Neural crest cell (in vitro differentiated cells): Measurements from ENCODE around the gene AKAP6. TPM values are rescaled to one million over a fixed set of nuclear protein-coding genes. Genes with fewer than 3 reads are reported as not detected.

Experiments used
- DNase-seq: peaks from one replicate; pipeline ENCODE4 v3.0.0; 2021; ENCODE audit warnings: low read depth, mixed read lengths, low spot score
- H3K27ac Mint-ChIP-seq: one replicate; pipeline ENCODE4 v1.8.0; 2021; ENCODE audit warnings: mild to moderate bottlenecking, mixed read lengths; ENCODE audit not compliant: unreplicated experiment
- H3K27me3 Mint-ChIP-seq: 2 replicates; pipeline ENCODE4 v1.8.0; 2021; ENCODE audit warnings: low read depth, mild to moderate bottlenecking, mixed read lengths
- H3K36me3 Mint-ChIP-seq: 2 replicates; pipeline ENCODE4 v1.8.0; 2021; ENCODE audit warnings: low read depth, mild to moderate bottlenecking, mixed read lengths
- H3K4me1 Mint-ChIP-seq: 2 replicates; pipeline ENCODE4 v1.8.0; 2021; ENCODE audit warnings: mixed read lengths
- H3K4me3 Mint-ChIP-seq: one replicate; pipeline ENCODE4 v1.8.0; 2021; ENCODE audit warnings: mild to moderate bottlenecking, mixed read lengths
- H3K9me3 Mint-ChIP-seq: 2 replicates; pipeline ENCODE4 v1.8.0; 2021; ENCODE audit warnings: mixed read lengths
- CTCF ChIP-seq: fragments of 200-600 bp; sonication (generic); conservative IDR thresholded peaks from 2 replicates; pipeline ENCODE4 v1.5.0; 2021; ENCODE audit warnings: antibody characterized with exemption, mild to moderate bottlenecking
- total RNA-seq: library from RNA; stranded (reverse); gene quantifications from 2 replicates; pipeline ENCODE4 v1.2.1, GENCODE V29; 2021

AKAP6 gene
- total RNA-seq, 1 donor from 2014 or later = 9.4 TPM

GRCh38 chr14:32545506-32546210 is 216.6 kb downstream of the AKAP6 start:
- H3K4me3 Mint-ChIP-seq = no peak overlapping the region
- no peak for DNase-seq
- no peaks in the 10 kb centered on the region for H3K36me3 Mint-ChIP-seq
- TF ChIP-seq CTCF = no peak
- H3K9me3 Mint-ChIP-seq = no peaks in the 10 kb centered on the region
- H3K27ac Mint-ChIP-seq = no peak overlapping the region
- H3K27me3 Mint-ChIP-seq = no peaks in the 10 kb centered on the region
- H3K4me1 Mint-ChIP-seq = no peaks in the 10 kb centered on the region

- TF ChIP-seq CTCF = no peak
- Mint-ChIP-seq H3K4me1 (no peaks in the 10 kb centered on the region), H3K27ac (no peak overlapping the region), H3K27me3 (no peaks in the 10 kb centered on the region), H3K9me3 (no peaks in the 10 kb centered on the region), H3K36me3 (no peaks in the 10 kb centered on the region), H3K4me3 (no peak overlapping the region)
- DNase-seq = no peak
Observed at GRCh38 chr14:32546246-32546645, 217.1 kb downstream of the AKAP6 start.

GRCh38 chr14:32552766-32553165 is 223.7 kb downstream of the AKAP6 start:
- TF ChIP-seq CTCF = no peak
- H3K4me1 Mint-ChIP-seq = no peaks in the 10 kb centered on the region
- H3K9me3 Mint-ChIP-seq = no peaks in the 10 kb centered on the region
- H3K27ac Mint-ChIP-seq = no peak overlapping the region
- no peak for DNase-seq
- no peak overlapping the region for H3K4me3 Mint-ChIP-seq
- no peaks in the 10 kb centered on the region for H3K27me3 Mint-ChIP-seq
- H3K36me3 Mint-ChIP-seq = no peaks in the 10 kb centered on the region

GRCh38 chr14:32559048-32559447 is 229.9 kb downstream of the AKAP6 start:
- Mint-ChIP-seq H3K4me1 (no peaks in the 10 kb centered on the region), H3K27me3 (no peaks in the 10 kb centered on the region), H3K4me3 (no peak overlapping the region), H3K27ac (no peak overlapping the region), H3K9me3 (no peaks in the 10 kb centered on the region), H3K36me3 (no peaks in the 10 kb centered on the region)
- no peak for DNase-seq
- no peak for TF ChIP-seq CTCF

GRCh38 chr14:32559590-32559989 is 230.5 kb downstream of the AKAP6 start:
- H3K27ac Mint-ChIP-seq = no peak overlapping the region
- H3K36me3 Mint-ChIP-seq = no peaks in the 10 kb centered on the region
- DNase-seq = no peak
- no peak for TF ChIP-seq CTCF
- no peaks in the 10 kb centered on the region for H3K9me3 Mint-ChIP-seq
- no peaks in the 10 kb centered on the region for H3K4me1 Mint-ChIP-seq
- H3K27me3 Mint-ChIP-seq = no peaks in the 10 kb centered on the region
- no peak overlapping the region for H3K4me3 Mint-ChIP-seq
